ENCODE measurements around the gene VPS37D.
"Not testable (repeated sequence)": the region's sequence is repeated elsewhere in the genome, so short reads cannot be mapped to it uniquely, and the experiment has no call there.

VPS37D gene

DNA sequence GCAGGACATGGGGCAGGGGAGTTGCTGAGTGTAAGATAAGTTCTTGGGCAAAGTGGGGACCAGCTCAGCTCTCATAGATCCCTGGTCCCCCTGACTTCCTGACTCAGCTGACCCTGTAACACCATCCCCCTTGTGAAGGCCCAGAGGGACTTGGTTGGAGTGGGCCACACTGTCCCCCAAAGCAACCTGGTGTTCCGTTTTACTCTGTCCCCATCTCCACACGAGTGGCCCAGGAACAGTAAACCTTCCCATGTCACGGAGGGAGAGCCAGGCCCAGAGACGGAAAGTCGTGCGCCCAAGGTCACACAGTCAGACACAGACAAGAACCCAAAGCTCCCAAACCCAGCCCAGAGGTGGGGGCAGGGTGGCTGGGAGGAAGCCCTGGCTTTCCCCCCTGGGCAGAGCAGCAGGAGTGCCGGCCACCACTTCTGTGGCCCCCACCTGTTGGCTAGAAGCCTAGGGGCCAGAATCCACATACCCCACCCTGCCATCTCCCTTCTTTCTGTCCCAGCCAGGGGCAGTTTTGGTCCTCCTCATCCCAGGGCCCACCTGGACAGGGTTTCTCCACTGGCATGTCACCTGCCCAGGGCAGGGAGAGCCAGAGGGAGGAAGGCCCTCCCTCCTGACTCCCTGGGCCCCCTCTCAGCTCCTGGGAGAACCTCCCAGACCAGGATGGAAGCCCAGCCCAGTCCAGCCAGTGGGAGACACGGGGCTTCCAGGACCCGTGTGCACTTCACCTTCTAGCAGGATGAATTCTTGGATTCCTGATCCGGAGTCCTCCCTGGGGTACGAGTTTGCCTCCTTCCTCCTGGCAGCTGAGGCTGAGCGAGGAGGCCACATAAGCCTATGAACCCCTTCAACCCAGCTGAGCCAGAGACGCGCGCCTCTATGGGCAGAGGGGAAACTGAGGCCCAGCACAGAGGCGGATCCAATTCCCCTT lies 20.6 kb upstream of the VPS37D start:
- no peak for DNase-seq (ENCODE audit: low read depth)

DNA sequence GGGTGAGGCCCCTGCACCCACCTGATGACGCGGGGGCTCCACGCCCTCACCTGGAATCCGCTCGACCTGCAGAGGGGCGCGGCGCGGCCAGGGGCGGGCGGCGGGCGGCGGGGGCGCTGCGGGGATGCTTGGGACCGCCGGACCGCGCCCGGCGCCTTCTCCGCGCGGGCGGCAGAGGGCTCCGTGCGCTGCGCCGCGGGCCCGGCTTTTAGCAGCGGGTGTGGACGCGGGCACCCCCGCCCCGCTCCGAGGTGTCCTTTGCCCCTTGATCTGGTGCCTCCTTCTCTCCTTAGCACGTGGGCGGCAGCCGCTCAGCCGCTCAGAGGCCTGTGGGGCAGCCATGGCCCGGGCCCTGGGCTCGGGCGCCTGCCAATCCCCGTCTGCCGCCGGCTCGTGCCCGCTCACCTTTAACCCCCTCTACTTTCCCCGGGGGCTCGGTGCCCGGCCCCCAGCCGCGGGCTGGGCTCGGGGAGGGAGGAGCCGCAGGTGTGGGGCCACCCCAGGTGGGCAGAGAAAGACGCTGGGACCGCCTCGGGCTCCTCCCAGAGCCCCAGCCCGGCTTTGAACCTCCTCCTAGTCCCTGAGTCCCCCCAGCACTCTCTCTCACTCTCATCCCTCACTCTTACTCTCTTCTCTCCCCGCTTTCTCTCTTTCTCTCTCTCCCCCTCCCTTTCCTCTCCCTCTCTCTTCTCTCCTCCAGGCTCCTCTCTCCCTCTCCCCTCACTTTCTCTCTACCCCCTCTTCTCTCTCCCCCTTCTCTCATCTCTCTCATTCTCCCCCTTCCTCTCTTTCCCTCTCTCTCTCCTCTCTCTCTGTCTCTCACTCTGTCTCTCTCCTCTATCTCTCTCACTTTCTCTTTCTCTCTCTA lies 19.7 kb upstream of the VPS37D start:
- DNase-seq (ENCODE audit: low read depth): no peak

DNA sequence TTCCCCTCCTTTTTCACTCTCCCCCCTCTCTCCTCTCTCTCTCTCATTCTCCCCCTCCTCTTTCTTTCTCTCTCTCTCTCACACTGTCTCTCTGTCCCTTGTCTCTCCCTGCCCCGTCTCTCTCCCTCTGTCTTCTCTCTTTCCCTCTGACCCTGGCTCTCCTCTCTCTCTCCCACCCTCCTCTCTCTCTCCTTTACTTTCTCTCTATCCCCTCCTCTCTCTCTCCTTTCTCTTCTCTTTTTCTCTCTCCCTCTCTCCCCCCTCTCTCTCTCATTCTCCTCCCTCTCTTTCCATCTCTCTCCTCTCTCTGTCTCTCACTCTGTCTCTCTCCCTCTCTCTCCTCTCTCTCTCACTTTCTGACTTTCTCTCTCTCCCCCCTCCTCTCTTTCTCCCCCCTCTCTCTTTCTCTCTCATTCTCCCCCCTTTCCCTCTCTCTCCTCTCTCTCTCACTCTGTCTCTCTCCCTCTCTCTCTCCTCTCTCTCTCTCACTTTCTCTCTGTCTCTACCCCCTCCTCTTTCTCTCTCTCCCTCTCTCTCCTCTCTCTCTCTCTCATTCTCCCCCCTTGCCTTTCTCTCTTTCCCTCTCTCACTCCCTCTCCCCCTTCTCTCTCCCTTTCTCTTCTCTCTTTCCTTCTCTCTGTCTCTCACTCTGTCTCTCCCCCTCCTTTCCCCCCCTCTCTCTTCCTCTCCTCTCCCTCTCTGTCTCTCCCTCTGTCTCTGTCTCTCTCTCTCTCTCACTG lies 18.9 kb upstream of the VPS37D start:
- no peak for DNase-seq (ENCODE audit: low read depth)

DNA sequence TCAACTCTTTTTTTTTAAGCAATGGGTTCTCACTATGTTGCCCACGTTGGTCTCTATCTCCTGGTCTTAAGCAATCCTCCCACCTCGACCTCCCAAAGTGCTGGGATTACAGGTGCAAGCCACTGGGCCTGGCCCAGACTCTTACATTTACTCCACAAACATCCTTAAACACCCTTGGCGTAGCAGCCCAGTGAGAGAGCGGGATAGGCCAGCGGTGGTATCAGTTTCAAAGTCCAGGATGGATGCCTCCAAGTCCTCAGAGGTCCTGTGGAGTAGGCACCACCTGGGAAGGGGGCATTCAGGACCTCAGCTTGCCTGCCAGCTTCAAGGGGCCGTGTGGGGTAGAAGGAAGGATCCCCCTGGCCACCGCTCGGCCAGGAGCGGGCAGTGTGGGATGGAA lies 18.1 kb upstream of the VPS37D start:
- no peak for DNase-seq (ENCODE audit: low read depth)

DNA sequence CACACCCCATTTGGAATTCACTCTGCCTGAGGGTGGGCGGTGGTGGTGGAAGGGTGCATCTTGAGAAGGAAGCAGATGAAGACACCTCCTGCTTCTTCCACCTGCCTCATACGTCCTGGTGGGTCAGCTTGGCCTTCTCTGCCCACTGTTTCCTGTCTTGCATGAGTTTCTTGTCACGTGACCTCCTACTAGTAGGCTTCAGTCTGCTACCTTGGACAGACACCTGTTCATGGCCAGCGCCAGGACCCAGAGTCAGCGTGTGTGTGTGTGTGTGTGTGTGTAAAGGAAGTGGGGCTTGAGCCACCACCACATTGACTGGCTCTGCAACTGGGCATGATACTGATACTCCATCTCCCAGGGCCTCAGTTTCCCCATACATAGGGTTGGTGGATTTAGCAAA lies 17.1 kb upstream of the VPS37D start:
- DNase-seq (ENCODE audit: low read depth): no peak

DNA sequence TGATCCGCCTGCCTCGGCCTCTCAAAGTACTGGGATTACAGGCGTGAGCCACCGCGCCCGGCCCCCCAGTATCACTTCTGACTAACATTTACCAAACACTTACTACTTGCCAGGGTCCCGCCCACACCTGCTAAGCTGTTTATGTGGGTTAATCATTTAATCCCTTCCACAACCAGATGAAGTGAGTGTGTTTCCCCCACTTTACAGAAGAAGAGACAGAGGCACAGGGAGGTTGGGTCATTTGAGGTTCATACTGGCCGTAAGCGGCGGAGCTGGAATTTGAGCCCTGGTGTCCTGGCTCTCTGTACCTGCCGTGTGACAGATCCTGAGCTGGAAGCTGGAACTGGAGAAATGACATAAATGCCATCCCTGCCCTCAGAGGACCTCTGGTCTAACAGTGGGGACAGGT lies 15.1 kb upstream of the VPS37D start:
- no peak for DNase-seq (ENCODE audit: low read depth)

DNA sequence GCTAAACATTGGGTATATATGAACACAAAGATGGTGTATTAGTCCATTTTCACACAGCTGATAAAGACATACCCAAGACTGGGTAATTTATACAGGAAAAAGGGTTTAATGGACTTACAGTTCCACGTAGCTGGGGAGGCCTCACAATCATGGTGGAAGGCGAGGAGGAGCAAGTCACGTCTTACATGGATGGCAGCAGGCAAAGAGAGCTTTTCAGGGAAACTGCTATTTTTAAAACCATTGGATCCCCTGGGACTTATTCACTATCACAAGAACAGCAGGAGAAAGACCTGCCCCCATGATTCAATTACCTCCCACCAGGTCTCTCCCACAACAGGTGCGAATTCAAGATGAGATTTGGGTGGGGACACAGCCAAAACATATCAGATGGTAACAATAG lies 12.3 kb upstream of the VPS37D start:
- not testable (repeated sequence) for DNase-seq (ENCODE audit: low read depth)

DNA sequence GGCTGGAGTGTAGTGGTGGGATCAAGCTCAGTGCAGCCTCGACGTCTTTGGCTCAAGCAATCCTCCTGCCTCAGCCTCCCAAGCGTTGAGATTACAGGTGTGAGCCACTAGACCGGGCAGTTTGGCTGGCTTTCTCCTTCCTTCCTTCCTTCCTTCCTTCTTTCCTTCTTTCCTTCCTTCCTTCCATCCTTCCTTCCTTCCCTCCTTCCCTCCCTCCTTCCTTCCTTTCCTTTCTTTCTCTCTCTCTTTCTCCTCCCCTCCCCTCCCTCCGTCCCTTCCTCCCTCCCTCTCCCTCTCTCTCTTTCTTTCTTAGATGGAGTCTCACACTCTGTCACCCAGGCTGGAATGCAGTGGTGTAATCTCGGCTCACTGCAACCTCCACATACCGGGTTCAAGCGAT lies 7.6 kb upstream of the VPS37D start:
- no peak for DNase-seq (ENCODE audit: low read depth)

DNA sequence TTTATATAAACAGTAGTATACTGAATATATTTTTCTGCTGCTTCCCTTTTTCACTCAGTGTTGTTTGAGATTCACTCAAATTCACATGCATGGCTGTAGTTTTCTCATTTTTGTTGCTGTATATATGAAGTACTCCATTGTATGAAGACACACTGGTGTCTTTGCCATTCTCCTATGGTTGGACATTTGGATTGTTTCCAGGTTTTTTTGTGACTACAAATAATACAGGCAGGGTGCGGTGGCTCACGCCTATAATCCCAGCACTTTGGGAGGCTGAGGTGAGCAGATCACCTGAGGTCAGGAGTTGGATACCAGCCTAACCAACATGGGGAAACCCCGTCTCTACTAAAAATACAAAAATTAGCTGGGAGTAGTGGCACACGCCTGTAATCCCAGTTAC lies 7.0 kb upstream of the VPS37D start:
- DNase-seq (ENCODE audit: low read depth): not testable (repeated sequence)

DNA sequence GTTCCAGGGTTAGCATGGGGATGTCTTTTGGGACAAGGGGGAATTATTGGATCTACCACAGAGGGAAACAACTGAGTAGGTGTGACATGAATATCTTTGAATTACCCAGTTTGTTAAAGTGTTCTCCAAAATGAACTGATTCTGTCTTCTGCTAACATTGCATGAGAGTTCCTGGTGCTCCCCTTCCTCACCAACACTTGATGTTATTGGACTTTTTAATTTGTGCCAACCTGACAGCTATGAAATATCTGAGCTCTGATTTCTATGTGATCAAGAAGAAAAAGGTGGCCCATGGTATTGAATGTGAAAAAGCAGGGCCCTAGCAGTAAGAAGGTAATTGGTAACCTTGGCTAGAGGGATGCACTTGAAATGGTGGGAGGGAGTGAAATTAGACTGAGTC lies 4.6 kb upstream of the VPS37D start:
- no peak for DNase-seq (ENCODE audit: low read depth)

DNA sequence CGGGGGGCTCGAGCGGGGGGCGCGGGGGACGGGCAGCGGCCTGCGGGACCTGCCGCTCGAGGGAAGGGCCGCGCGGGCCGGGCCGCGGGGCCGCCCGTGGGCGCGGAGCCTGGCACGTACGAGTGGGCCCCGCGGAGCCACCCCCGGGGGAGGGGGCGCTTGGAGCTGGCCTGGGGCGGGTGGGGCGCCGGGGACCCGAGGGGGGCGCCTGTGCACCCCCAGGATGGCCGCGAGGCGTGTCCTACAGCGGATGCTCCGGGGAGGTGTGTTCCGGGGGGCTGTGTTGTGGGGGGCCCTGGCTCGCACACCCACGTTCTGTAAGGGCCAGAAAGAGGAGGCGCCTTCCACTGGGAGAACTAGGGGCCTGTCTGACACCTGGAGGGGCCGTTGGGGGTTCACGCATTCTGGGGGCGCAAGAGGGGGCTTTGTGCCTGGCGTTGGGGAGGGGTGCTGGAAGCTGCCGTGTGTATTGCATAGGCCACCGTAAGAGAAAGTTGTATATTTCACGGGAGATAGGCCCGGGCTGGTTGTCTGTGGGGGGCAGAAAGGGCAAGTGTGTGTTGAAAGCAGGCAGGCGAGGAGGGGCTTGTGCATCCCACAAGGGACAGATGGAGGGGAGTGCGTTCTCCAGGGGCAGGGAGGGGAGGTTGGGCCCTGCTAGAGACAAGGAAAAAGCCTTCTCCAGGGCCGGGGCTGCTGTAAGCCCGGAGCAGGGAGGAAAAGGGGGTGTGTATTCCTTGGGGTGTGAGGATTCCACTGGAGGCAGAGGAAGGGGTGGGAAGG lies 663 bp downstream of the VPS37D start:
- no peak for DNase-seq (ENCODE audit: low read depth)

DNA sequence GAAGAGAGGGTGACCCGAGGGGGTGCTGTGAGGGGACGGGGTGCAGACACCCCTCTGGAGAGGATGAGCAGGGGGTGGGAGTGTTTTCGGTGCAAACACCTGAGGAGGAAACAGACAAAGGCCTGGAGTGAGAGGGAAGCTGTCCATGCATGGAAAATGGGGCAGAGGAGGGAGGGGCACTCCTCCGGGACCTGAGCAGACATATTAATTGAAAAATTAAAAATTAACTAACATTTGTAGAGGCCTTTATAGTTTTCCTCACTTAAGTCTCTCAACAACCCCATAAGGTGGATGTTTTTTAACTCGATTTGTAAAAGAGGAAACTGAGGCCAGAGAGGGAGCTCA lies 1.2 kb downstream of the VPS37D start:
- no peak for DNase-seq (ENCODE audit: low read depth)

DNA sequence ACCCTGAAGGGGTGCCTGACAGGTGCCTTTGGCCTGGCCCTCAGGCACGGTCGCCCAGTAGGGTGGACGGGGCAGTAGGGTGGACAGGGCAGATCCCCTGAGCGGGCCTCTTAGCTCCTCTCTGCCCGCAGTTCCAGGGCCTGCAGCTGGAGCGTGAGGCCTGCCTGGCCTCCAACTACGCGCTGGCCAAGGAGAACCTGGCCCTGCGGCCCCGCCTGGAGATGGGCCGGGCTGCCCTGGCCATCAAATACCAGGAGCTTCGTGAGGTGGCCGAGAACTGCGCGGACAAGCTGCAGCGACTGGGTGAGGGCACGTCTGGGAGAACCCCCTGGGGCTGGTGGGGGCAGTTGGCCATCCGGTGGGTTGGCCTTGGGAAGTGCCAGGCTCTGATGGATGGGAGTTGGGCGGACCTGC lies 1.7 kb downstream of the VPS37D start:
- no peak for DNase-seq (ENCODE audit: low read depth)

DNA sequence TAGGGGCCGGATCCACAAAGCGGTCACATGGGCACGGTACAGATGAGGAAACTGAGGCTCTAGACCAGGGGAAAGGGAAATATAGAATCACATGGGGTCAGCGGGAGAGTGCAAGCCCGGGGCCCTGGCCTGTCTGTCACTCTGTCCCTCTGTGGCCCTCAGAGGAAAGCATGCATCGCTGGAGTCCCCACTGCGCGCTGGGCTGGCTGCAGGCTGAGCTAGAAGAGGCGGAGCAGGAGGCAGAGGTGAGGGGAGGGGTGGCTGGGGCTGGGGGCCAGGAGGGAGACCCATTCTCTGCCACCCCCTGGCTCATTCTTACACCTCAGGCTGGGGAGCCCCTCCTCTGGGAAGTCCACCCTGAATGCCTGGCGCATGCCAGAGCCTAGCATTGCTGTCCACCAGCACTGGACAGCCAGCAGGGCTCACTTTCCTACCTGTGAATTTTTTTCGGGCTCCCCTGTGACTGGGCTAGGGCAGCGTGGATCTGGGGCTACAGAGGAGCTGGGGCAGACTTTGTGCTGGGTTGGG lies 2.3 kb downstream of the VPS37D start:
- DNase-seq (ENCODE audit: low read depth): no peak

DNA sequence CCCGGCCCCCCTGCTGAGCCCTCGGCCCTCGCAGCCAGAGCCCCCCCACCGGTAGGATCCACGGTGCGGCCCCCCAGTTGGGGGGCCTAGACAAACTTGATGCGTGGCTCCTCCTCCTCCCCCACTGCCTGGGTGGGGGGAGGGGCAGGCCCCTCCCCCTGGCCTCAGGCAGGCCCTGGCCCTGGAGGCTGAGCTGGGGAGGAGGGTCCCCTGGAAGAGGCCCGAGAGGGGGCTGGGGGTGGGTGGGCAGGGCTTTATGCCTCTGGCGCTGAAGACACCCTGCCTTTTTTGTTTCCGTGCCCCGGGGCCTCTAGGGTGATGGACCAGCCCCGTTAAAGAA lies 3.7 kb downstream of the VPS37D start:
- no peak for DNase-seq (ENCODE audit: low read depth)

DNA sequence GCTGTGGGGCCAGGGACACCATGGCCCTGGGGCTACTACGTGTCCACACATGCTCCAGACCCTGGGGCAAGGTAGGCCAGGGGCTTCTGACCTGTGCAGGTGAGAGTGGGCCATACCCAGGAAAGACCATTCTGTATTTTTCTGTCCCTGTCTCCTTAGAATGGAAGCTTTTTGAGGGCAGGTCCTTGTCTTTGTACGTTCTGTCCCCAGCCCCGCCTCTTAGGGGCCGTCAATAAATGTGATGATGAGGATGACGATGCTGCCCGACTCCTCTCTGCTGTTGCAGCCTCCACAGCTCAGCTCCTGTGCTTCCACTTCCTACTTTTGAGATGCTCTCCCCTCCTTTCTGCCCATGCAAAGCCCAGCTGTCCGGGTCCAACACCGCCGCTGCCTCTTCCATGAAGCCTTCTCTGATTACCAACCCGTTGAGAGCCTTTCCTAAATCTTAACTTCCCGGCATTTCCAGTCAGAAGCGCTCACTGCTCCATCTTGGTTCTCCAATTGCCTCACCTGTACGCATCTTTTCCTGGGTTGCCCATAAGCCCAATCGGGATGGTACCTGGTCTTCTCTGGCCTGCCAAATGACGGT lies 4.3 kb downstream of the VPS37D start:
- DNase-seq (ENCODE audit: low read depth): no peak

DNA sequence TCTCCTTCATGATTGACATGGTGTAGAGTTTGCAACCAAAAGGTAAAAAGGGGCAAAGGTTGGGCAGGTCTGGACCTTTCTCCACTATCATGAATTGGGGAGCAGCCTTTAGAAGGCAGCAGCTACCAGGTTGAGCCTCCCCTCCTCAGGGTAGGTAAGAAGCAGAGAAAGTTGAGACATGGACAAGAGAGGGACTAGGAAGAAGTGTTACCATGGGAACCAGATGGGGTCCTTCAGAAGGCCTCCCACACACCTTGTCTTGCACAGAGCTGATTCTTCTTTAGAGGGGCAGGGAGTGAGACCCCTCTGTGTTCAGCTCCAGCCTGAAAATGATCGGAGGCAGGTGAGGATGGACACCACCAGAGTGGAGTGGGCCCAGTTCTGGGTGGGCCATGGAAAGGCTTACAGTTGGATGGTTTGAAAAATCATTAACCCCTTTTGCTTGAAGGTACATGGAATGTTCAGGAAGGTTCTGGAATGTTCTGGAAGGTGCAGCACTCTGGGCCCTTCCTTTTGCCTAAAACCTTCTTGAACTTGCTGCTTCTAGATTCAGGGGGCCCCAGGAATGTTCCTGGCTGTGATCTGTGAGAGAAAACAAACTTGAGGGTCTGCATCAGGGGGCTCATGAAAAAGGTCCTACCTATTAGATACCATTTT lies 7.0 kb downstream of the VPS37D start:
- no peak for DNase-seq (ENCODE audit: low read depth)

DNA sequence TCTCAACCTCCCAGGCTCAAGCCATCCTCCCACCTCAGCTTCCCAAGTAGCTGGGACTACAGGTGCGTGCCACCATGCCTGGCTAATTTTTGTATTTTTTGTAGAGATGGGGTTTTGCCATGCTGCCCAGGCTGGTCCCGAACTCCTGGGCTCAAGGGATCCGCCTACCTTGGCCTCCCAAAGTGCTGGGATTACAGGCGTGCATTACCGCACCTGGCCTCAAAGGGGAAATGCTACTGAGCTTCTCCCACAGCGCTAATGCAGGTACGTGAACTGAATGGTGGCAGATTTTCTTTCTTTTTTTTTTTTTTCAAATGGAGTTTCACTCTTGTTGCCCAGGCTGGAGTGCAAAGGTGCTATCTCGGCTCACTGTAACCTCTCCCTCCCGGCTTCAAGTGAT lies 8.4 kb downstream of the VPS37D start:
- not testable (repeated sequence) for DNase-seq (ENCODE audit: low read depth)

DNA sequence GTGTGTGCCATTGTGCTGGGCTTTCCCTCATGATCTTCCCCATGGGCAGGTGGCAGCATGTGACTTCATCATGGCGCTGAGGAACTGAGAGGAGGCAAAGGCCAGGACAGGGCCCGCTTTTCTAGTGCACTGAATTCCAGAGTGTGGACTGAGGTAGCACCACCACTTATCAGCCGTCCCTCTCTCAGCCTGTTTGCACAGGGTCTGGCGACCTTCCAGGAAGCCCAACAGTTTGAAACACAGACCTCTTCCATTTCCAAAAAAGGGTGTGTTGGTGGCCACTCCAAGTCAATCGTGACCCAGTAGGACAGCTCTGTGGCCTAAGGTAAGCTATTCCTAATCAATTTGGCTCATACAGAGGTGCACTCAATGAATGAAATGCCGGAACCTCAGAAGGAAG lies 11.2 kb downstream of the VPS37D start:
- DNase-seq (ENCODE audit: low read depth): no peak

DNA sequence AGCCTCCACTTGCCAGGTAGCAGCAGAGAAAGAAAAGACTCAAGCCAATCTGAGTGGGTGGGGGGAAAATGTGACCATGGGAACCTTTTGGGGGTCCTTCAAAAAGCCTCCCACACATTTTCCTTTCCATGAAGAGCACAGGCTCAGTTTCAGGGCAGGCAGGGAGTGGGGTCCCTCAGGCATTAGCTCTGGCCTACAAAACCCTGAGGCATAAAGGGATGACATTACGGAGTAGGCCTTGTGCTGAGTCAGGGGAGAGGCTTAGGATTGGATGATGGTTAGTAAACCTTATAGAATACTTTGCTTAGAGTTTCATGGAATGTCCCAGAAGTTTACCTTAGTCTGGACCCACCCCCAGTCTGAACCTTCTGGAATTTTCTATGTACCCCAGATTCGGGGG lies 12.1 kb downstream of the VPS37D start:
- no peak for DNase-seq (ENCODE audit: low read depth)

DNA sequence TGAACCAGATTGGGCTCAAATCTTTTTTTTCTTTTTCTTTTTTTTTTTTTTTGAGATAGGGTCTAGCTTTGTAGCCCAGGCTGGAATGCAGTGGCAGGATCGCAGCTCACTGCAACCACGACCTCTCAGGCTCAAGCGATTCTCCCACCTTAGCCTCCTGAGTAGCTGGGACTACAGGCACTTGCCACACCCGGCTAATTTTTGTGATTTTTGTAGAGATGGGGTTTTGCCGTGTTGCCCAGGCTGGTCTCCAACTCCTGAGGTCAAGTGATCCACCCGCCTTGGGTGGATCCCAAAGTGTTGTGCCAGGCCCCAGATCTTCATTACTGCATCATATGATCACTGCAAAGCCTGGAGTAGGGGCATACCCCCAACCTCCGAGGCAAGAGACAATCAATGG lies 12.9 kb downstream of the VPS37D start:
- DNase-seq (ENCODE audit: low read depth): no peak

All from stimulated activated CD8-positive, alpha-beta memory T cell treated with anti-CD3 and anti-CD28 coated beads, Interleukin-15, amount 100 ng/mL, for 24 hours (primary cell).